Right forelimb (tissue), 1 donor: Measurements from ENCODE around the gene C1orf94.
A peak's percentile ranks its signal among the peaks of the same experiment; 100 is the strongest.

ENCODE experiments used
- DNase-seq: peaks from one replicate; pipeline ENCODE4 v3.0.0-alpha.2; 2018

Gene C1orf94, protein sequence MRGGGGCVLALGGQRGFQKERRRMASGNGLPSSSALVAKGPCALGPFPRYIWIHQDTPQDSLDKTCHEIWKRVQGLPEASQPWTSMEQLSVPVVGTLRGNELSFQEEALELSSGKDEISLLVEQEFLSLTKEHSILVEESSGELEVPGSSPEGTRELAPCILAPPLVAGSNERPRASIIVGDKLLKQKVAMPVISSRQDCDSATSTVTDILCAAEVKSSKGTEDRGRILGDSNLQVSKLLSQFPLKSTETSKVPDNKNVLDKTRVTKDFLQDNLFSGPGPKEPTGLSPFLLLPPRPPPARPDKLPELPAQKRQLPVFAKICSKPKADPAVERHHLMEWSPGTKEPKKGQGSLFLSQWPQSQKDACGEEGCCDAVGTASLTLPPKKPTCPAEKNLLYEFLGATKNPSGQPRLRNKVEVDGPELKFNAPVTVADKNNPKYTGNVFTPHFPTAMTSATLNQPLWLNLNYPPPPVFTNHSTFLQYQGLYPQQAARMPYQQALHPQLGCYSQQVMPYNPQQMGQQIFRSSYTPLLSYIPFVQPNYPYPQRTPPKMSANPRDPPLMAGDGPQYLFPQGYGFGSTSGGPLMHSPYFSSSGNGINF

GRCh38 chr1:34176830-34177603 lies at the start of gene C1orf94:
C1orf94 (plus strand) TSS chr1:34176907; CDS start chr1:34177790, 883 bp downstream.
- no peak for DNase-seq

GRCh38 chr1:34127006-34128000 lies 49.4 kb upstream of the C1orf94 start:
- DNase-seq, result no peak

- DNase-seq, result no peak
Measured at GRCh38 chr1:34128186-34128889, 48.4 kb upstream of the C1orf94 start.

- no peak for DNase-seq
Measured at GRCh38 chr1:34129630-34130029, 47.1 kb upstream of the C1orf94 start.

GRCh38 chr1:34130306-34130705 lies 46.4 kb upstream of the C1orf94 start:
- DNase-seq, result no peak

DNA sequence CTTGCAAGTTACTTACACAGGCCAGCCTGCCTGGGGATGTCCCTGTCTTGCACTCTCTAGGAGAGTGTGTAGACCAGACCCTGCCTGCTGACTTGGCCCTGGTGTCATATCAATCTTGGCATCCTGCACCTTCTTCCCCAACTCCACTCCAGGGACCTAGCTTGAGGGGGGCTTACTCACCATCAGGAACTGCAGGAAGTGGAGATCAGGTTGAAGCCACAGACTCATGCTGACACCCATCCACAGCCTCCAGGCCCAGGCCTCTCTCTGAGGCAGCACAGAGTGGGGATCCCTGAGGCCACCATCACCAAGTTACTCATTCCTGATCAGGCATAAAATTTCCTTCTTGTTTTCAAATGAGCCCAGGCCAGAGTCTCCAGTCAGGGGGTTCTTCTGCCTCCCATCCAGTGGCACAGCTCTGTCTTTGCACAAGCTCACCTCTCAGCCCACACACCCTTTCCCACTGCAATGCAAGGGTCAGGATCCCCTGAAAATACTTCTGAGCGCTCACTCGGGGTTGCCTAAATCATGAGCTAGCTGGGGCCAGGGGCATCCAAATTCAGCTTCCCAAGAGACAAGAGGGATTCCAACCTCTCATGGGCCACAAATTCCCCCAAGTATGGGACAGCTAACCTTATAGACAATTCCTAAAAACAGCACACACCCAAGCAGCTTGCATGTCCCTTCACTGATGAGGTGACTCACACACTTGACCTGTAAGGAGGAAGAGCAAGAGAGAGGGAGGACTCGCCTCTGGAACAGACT lies 45.1 kb upstream of the C1orf94 start:
- no peak for DNase-seq

- DNase-seq, result no peak
Measured at GRCh38 chr1:34132161-34132420, 44.6 kb upstream of the C1orf94 start.

GRCh38 chr1:34137411-34137810 lies 39.3 kb upstream of the C1orf94 start:
- no peak for DNase-seq

DNA sequence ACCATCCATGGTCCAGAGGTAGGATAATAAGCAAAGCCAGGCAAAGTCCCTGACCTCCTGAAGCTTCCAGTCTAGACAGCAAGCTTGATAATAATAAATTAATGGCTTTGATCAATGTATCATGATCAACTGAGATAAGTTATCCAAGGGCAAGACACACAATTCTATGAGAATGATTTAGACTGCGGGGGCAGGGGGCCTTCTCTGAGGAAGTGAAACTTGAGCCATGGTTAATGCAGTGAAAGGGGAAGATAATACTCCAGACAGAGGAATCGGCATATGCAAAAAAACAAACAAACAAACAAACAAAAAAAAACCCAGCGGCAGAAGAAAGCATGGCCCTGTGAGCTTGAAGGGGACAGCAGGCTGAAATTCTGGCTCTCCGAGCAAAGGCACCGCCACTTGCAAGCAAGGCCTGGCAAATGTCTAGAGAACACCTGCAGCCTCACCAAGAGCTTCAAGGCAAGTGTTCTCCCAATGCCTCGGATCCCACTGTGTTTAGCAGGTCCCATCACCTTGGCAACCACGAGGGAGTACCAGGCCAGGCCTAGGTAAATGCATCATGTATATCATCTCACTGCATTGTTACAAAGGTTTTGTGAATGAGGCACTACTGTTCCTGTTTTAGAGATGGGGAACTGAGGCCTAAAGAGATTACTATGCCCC lies 36.6 kb upstream of the C1orf94 start:
- no peak for DNase-seq

- no peak for DNase-seq
Measured at GRCh38 chr1:34143975-34144374, 32.7 kb upstream of the C1orf94 start.

- no peak for DNase-seq
Measured at GRCh38 chr1:34144766-34145165, 31.9 kb upstream of the C1orf94 start.

- no peak for DNase-seq
Measured at GRCh38 chr1:34147301-34147700, 29.4 kb upstream of the C1orf94 start.

DNA sequence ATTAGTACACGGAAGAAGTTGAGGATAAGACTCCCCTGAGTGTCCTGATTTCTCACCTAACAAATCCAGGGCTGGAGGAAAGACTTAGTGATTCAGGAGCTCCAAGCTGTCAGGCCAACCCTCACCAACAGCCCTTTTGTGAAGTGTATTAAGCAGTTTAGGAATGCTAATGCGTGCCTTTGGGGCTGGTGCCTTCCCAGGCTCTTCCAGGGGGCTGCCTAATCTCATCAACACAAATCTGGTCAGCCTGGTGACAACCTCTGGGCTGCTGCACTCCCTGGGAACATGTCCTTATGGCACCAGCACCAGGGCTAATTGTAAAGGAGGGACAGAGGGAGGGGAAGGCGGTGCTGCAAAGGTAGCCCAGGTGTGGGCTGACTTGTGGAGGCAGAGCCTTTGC lies 27.2 kb upstream of the C1orf94 start:
- no peak for DNase-seq

DNA sequence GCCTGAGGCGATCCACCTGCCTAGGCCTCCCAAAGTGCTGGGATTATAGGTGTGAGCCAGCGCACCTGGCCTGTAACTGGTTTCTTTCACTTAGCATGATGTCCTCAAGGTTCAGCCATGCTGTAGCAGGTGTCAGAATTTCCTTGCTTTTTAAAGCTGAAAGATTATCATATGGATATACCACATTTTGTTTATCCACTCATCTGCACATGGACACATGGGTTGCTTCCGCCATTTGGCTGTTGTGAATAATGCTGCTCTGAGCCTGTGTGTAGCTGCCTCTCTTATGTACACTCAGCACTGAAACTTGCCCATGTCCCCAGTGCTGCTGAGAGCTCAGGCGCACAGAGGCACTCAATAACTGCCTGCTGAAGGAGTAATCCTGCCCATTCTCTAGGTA lies 23.5 kb upstream of the C1orf94 start:
- DNase-seq, result no peak

GRCh38 chr1:34155860-34156259 lies 20.8 kb upstream of the C1orf94 start:
- no peak for DNase-seq

GRCh38 chr1:34156739-34157138 lies 20.0 kb upstream of the C1orf94 start:
- no peak for DNase-seq

DNA sequence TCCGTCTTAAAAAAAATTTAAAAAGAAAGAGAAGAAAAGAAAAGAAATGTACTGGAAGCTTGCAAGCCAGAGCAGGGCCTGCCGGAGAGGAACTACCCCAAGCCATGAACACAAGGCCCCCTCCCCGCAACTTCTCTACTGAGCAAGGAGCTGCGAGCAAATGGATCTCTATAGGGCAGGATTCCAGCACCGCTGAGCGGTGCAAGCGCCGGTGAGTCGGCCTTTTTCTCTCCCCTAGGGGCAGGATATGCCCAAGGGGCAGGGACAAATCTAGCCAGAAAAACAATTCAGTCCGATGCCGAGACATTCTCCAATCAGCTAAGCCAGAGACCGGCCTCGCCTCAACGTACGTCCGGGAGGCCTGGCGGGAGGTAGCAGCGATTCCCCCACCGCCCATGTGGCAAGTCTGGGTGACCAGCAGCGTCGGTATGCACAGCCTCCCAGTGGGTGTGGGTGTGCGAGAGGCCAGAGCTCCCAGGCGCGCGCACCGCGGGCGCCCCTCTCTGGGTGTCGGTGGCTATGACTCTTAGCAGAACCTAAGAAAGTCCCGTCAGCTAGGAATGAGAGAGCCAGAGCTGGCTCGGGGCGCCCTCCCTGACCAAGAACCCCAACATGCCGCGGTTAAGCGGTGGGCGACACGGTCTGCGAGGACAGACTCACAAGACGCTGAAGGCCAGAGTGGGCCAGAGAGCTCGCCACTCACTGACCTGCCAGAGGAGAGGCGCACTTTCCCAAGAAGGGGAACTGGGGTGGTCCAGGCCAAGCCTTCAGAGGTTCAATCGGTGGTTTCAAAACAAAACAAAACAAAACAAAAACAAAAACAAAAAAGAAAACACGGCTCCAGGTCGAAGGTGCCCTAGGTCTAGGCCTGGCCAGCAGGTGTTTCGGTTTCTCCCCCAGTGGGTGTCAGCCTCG lies 13.6 kb upstream of the C1orf94 start:
- DNase-seq, result peak; percentile 70

- DNase-seq, result no peak
Measured at GRCh38 chr1:34163792-34164731, 12.6 kb upstream of the C1orf94 start.
